Gastrocnemius medialis (tissue), 4 donors: ENCODE measurements around the gene SDF2. TPM values are rescaled to one million over a fixed set of nuclear protein-coding genes. Genes with fewer than 3 reads are reported as not detected.
"Not testable (repeated sequence)": the region's sequence is repeated elsewhere in the genome, so short reads cannot be mapped to it uniquely, and the experiment has no call there.

Experiments
- ATAC-seq, 2 donors: fragments of 150-250 bp; one replicate each; pipeline ENCODE4 v1.9.1; 2016
- DNase-seq, 2 donors: peaks; one replicate each; pipeline ENCODE4 v3.0.0-alpha.2; 2019
- H3K27ac ChIP-seq, 4 donors: fragments of 200-600 bp; sonication (generic); 1 replicate in 1 of 4; 2 replicates in 3 of 4; pipeline ENCODE4 v1.5.1; 2016 to 2018; ENCODE audit warnings: mild to moderate bottlenecking in 2 of 4, moderate library complexity in 1 of 4
- H3K27me3 ChIP-seq, 3 donors: fragments of 200-600 bp; sonication (generic) in 2 of 3; 1 replicate in 1 of 3; 2 replicates in 2 of 3; pipeline versions ENCODE4 v1.5.1 to v1.6.0; 2016 to 2019; ENCODE audit warnings: mild to moderate bottlenecking in 1 of 3, moderate library complexity in 1 of 3
- H3K36me3 ChIP-seq, 2 donors: fragments of 200-600 bp; sonication (generic) in 1 of 2; one replicate each; pipeline ENCODE4 v1.5.1; 2017 to 2018
- H3K4me1 ChIP-seq, 2 donors: fragments of 200-600 bp; sonication (generic) in 1 of 2; one replicate each; pipeline ENCODE4 v1.5.1; 2016 to 2017; ENCODE audit warnings: mild to moderate bottlenecking in 2 of 2
- H3K4me3 ChIP-seq, 4 donors: fragments of 200-600 bp; sonication (generic) in 3 of 4; 1 replicate in 1 of 4; 2 replicates in 3 of 4; pipeline ENCODE4 v1.5.1; 2016 to 2019; ENCODE audit warnings: mild to moderate bottlenecking in 2 of 4
- H3K9me3 ChIP-seq, 3 donors: fragments of 200-600 bp; sonication (generic) in 2 of 3; 1 replicate in 1 of 3; 2 replicates in 2 of 3; pipeline ENCODE4 v1.5.1; 2016 to 2019
- CTCF ChIP-seq, 5 experiments: fragments of 450-650 bp in 3 of 5; fragments of 200-600 bp in 2 of 5; sonication (generic) in 2 of 5; IDR thresholded peaks in 4 of 5; conservative IDR thresholded peaks in 1 of 5; 1 replicate in 4 of 5; 2 replicates in 1 of 5; pipeline ENCODE4 v1.5.1; 2016 to 2019; ENCODE audit warnings: antibody characterized with exemption in 5 of 5, mild to moderate bottlenecking in 3 of 5, moderate library complexity in 3 of 5
- POLR2A ChIP-seq, 2 donors: fragments of 450-650 bp; IDR thresholded peaks; one replicate each; pipeline ENCODE4 v1.6.1; 2017; ENCODE audit warnings: antibody characterized with exemption in 2 of 2, mild to moderate bottlenecking in 2 of 2, moderate library complexity in 2 of 2
- in situ Hi-C, 4 donors: fragments of 200-750 bp; cut with MboI; loops; one replicate each; pipeline versions ENCODE4 v1.15.0 to v1.8.0; 2017; ENCODE audit warnings: low sequenced_read_pairs in 4 of 4
- intact Hi-C: fragments of 100-400 bp; cut with DNase I; formaldehyde crosslinking; loops from one replicate; pipeline ENCODE4 v1.15.1; 2023; ENCODE audit warnings: low total_unique reads
- total RNA-seq, 4 donors: library from RNA; depleted of rRNA; stranded (reverse); fragments of >200 nt; gene quantifications; one replicate each; pipeline versions ENCODE4 v1.1.0 to v1.2.3, GENCODE V29; 2016

Gene SDF2
- total RNA-seq, 4 donors from 2014 or later: 23.6 to 36.4 (median 28.4) TPM

DNA sequence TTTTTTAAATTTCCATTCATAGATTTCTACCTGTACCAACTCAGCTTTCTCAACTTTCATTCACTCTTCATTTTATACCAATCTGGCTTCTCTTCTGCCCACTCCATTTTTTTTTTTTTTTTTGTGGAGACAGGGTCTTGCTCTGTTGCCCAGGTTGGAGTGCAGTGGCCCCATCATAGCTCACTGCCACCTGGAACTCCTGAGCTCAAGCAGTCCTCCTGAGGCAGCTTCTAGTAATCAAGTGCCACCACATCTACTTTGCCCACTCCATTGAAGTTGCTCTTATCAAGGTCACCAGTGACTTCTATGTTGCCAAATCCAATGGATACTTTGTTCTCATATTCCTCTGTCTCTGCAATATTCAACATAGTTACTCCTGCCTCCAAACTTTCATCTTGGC lies 2.0 kb upstream of the SDF2 start:
- no peaks in the 10 kb centered on the region for H3K9me3 ChIP-seq
- peaks cover 0 to 24% of the 10 kb centered on the region in 2 donors for H3K36me3 ChIP-seq
- H3K4me1 ChIP-seq: peaks cover 33 to 48% of the 10 kb centered on the region in 2 donors
- no peak for DNase-seq
- no peak for TF ChIP-seq CTCF (IDR thresholded peaks at IDR 0.05 in 4 of 5, conservative IDR thresholded peaks at IDR 0.05 in 1 of 5)
- intact Hi-C loops (no loop called here), in situ Hi-C loops (loop anchor here in 1 of 4 donors (25.0 kb wide), 1 partner anchor 101 kb away; the partner anchor contains the start of genes PIGS and UNC119)
- H3K27me3 ChIP-seq: no peaks in the 10 kb centered on the region
- no peak for ATAC-seq
- peak overlapping the region; percentile 5 to 96 (median 90) for H3K27ac ChIP-seq
- H3K4me3 ChIP-seq: peak overlapping the region in 2 of 4 donors; percentile 80 to 92

GRCh38 chr17:28662527-28662829 lies 772 bp upstream of the SDF2 start:
- Histone ChIP-seq H3K4me3 (peak overlapping the region; percentile 80 to 92 (median 82)), H3K36me3 (peaks cover 0 to 29% of the 10 kb centered on the region in 2 donors), H3K4me1 (peaks cover 33 to 38% of the 10 kb centered on the region in 2 donors), H3K9me3 (no peaks in the 10 kb centered on the region), H3K27ac (peak overlapping the region; percentile 90 to 96 (median 90)), H3K27me3 (no peaks in the 10 kb centered on the region)
- intact Hi-C loops (no loop called here), in situ Hi-C loops (loop anchor here in 1 of 4 donors (25.0 kb wide), 1 partner anchor 100 kb away; the partner anchor contains the start of genes PIGS and UNC119)
- ATAC-seq (peak; percentile 19 to 38), DNase-seq (no peak)
- TF ChIP-seq CTCF (IDR thresholded peaks at IDR 0.05 in 4 of 5, conservative IDR thresholded peaks at IDR 0.05 in 1 of 5) (no peak), POLR2A (IDR thresholded peaks at IDR 0.05) (no peak)

DNA sequence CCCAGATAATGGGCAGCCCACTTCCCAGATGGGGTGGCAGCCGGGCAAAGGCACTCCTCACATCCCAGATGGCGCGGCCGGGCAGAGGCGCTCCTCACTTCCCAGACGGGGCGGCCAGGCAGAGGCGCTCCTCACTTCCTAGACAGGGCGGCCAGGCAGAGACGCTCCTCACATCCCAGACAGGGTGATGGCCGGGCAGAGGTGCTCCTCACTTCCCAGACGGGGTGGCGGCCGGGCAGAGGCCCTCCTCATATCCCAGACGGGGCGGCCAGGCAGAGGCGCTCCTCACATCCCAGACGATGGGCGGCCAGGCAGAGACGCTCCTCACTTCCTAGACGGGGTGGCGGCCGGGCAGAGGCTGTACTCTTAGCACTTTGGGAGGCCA lies 2.2 kb downstream of the SDF2 start:
- H3K4me3 ChIP-seq, ATAC-seq, H3K27me3 ChIP-seq, DNase-seq, intact Hi-C loops, H3K9me3 ChIP-seq, H3K27ac ChIP-seq: not testable (repeated sequence)
- Histone ChIP-seq H3K36me3 (peaks cover 0 to 26% of the 10 kb centered on the region in 2 donors), H3K4me1 (peaks cover 28 to 33% of the 10 kb centered on the region in 2 donors)
- in situ Hi-C loops: loop anchor here in 1 of 4 donors (25.0 kb wide), 1 partner anchor 97 kb away; the partner anchor contains the start of genes PIGS and UNC119

DNA sequence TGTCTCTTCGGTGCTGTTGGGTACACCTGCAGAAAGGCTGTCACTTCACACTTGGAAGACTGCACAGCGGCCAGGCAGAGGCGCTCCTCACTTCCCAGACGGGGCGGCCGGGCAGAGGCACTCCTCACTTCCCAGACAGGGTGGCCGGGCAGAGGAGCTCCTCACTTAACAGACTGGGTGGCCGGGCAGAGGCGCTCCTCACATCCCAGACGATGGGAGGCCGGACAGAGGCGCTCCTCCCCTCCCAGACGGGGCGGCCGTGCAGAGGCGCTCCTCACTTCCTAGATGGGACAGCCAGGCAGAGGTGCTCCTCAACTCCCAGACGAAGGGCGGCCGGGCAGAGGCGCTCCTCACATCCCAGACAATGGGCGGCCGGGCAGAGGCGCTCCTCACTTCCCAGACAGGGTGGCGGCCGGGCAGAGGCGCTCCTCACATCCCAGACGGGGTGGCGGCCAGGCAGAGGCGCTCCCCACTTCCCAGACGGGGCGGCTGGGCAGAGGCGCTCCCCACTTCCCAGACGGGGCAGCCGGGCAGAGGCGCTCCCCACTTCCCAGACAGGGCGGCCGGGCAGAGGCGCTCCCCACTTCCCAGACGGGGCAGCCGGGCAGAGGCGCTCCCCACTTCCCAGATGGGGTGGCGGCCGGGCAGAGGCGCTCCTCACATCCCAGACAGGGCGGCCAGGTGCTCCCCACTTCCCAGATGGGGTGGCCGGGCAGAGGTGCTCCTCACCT lies 2.8 kb downstream of the SDF2 start:
- H3K36me3 ChIP-seq: peaks cover 0 to 29% of the 10 kb centered on the region in 2 donors
- H3K9me3 ChIP-seq, DNase-seq, intact Hi-C loops, ATAC-seq, H3K4me3 ChIP-seq, H3K27me3 ChIP-seq, H3K27ac ChIP-seq: not testable (repeated sequence)
- in situ Hi-C loops: loop anchor here in 1 of 4 donors (25.0 kb wide), 1 partner anchor 97 kb away; the partner anchor contains the start of genes PIGS and UNC119
- H3K4me1 ChIP-seq: peaks cover 23 to 27% of the 10 kb centered on the region in 2 donors

GRCh38 chr17:28658342-28658741 lies 3.4 kb downstream of the SDF2 start:
- in situ Hi-C loops: loop anchor here in 1 of 4 donors (25.0 kb wide), 1 partner anchor 96 kb away; the partner anchor contains the start of genes PIGS and UNC119

DNA sequence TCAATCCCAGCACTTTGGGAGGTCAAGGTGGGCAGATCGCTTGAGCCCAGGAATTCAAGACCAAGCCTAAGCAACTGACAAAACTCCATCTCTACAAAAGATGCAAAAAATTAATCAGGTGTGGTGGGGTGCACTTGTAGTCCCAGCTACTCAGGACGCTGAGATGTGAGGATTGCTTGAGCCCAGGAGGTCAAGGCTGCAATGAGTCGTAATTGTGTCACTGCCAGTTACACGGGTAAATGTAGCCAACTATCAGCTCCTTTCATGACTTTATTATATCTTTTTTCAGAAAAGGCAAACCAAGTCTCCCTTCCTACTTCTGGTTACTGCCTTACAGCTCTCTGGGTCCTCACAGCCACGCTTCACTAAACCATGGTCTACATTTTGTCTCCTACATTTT lies 4.0 kb downstream of the SDF2 start:
- ATAC-seq (no peak), DNase-seq (no peak)
- no peak overlapping the region for H3K4me3 ChIP-seq
- H3K36me3 ChIP-seq: peaks cover 0 to 38% of the 10 kb centered on the region in 2 donors
- no peaks in the 10 kb centered on the region for H3K27me3 ChIP-seq
- no peaks in the 10 kb centered on the region for H3K9me3 ChIP-seq
- TF ChIP-seq CTCF (IDR thresholded peaks at IDR 0.05 in 4 of 5, conservative IDR thresholded peaks at IDR 0.05 in 1 of 5) (no peak), POLR2A (IDR thresholded peaks at IDR 0.05) (no peak)
- intact Hi-C loops: no loop called here
- H3K27ac ChIP-seq: no peak overlapping the region
- in situ Hi-C loops: loop anchor here in 1 of 4 donors (25.0 kb wide), 1 partner anchor 95 kb away; the partner anchor contains the start of genes PIGS and UNC119
- H3K4me1 ChIP-seq: peaks cover 11 to 15% of the 10 kb centered on the region in 2 donors

More at GRCh38 chr17:28658342-28658741, 3.4 kb downstream of the SDF2 start:
- intact Hi-C loops, H3K27ac ChIP-seq, ATAC-seq, DNase-seq, H3K9me3 ChIP-seq, H3K27me3 ChIP-seq, H3K4me3 ChIP-seq: not testable (repeated sequence)
- Histone ChIP-seq H3K4me1 (peaks cover 17 to 21% of the 10 kb centered on the region in 2 donors), H3K36me3 (peaks cover 0 to 35% of the 10 kb centered on the region in 2 donors)
